Stimulated activated CD8-positive, alpha-beta memory T cell treated with anti-CD3 and anti-CD28 coated beads, Interleukin-15, amount 100 ng/mL, for 1 hour (primary cell): Measurements from ENCODE around the gene NAA80.
"Not testable (repeated sequence)": the region's sequence is repeated elsewhere in the genome, so short reads cannot be mapped to it uniquely, and the experiment has no call there.

Experiments
- DNase-seq: peaks from one replicate; pipeline ENCODE4 v3.0.0-alpha.2; 2020; ENCODE audit warnings: low read depth

The NAA80 gene

DNA sequence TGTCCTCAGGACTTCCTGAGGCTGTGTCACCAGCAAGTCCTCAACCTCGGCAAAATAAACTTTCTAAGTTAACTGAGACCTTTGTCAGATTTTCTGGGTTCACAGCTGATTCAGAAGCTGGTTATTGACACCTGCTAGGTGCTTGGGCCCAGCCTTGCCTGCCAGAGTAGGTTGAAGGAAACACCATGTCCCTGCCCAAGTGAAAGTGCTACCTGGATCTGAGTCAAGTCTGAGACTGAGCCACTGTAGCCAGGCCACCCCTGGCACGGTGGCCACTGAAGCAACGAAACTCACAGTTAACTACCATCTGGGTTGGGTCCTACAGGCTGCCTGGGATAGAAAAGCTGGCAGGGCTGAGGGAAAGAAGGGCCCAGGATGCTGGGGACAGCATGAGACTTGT, 15.1 kb upstream of the NAA80 start:
- DNase-seq = no peak

GRCh38 chr3:50312041-50312440, 12.8 kb upstream of the NAA80 start:
- not testable (repeated sequence) for DNase-seq

- no peak for DNase-seq
These were observed 5.4 kb upstream of the NAA80 start for GRCh38 chr3:50304601-50305000.

- no peak for DNase-seq
These were observed 4.0 kb upstream of the NAA80 start, which contains the start of gene HYAL1 for GRCh38 chr3:50303013-50303815. Gene HYAL1, minus strand, starts transcription at chr3:50303574. Its CDS starts 618 bp downstream, at chr3:50302956.

GRCh38 chr3:50302095-50303012, 3.1 kb upstream of the NAA80 start:
- no peak for DNase-seq

DNA sequence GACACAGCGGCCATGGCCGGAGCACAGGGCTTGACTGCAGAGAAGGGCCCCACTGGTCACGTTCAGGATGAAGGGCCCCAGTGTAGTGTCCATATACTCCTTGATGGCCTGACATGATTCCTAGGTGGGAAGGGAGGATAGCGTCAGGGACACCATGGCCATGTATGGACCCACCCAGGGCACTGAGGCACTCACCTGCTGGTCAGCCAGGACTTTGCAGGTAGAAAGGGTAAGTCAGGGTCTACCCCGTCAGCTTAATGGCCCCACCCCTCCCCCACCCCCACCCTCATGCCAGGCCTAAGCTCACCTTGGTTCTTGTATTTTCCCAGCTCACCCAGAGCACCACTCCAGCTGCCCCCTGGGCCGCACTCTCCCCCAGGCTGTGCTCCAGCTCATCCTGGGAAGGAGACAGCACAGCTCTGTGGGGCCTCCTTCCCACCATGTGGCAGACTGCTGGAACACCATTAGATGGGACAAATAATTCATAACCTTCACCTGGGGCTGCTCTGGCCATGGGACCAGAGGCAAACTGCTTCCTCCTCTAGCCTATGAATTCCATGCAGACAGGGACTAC, 1.6 kb upstream of the NAA80 start:
- no peak for DNase-seq

DNA sequence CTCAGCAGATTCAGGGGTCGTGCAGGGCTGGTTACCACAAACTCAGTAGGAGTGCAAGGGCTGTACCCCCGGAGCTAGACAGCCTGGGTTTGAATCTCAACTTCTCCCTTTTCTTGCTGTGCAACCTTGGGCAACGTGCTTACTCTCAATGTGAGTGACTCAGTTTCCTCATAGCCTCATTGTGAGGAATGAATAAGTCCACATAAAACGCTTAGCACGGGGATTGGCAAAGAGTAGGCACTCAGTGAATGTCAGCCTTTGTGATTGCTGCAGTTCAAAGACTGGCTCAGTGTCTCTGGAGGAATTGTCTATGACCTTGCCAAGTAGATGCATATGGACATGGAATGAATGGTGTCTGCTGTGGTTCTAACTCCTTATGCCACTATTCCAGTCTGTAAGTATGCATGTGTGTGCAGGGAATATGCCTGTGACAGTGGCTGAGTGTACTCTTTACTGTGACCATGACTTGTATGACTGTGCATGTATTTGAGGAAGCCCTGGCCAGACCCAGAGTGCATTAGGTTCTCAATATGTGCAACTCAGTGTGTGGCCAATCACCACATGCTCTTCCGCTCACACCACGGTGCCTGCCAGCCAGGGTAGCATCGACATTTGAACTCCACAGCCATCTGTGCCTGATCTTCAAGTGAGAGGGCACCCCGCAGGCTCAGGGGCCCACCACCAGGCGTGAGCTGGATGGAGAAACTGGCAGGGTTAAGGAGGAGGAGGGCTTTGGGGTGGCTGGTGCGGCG, 900 bp upstream of the NAA80 start:
- no peak for DNase-seq

GRCh38 chr3:50299638-50299928, 378 bp upstream of the NAA80 start:
- DNase-seq = no peak

DNA sequence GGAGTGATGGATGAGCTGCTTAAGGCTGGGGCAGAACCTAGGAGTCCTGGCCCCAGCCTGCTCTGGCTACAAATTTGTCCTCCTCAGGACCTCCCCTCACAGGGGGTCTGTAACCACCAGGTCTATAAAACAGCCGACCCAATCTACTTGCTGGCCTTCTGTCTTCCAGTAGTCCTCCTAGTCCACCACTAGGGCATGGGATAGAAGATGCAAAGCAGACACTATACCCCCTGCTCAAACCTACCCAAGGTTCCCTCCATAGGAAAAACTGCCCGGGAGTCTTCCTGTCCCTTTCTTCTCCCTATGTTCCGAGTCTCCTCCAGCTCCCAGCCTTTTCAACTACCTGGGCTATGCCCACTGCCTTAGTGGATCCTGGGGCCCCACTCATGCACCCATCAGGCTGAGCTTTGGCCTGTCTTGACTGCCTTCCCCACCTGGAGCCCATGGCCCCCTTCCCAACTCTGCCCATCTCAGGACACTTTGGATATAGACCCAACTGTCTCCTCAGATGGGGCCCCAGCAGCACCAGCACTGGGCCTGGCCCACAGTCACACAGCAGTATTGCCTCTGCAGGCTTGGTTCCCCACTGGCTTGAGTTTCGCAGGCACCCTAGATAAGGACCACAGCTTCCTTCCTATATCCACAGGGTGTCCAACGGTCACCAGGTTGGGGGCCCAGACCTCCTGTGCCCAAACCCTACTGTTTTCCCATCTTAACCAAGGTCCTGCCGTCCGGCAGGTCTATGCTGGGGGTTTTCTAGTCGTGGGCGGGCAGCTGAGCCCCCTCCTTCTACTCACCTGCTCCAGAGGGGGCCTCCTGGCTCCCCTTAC, 1.1 kb downstream of the NAA80 start:
- no peak for DNase-seq

GRCh38 chr3:50297384-50297775, 1.8 kb downstream of the NAA80 start:
- no peak for DNase-seq

- no peak for DNase-seq
These were observed 2.4 kb downstream of the NAA80 start for GRCh38 chr3:50296721-50297383.

DNA sequence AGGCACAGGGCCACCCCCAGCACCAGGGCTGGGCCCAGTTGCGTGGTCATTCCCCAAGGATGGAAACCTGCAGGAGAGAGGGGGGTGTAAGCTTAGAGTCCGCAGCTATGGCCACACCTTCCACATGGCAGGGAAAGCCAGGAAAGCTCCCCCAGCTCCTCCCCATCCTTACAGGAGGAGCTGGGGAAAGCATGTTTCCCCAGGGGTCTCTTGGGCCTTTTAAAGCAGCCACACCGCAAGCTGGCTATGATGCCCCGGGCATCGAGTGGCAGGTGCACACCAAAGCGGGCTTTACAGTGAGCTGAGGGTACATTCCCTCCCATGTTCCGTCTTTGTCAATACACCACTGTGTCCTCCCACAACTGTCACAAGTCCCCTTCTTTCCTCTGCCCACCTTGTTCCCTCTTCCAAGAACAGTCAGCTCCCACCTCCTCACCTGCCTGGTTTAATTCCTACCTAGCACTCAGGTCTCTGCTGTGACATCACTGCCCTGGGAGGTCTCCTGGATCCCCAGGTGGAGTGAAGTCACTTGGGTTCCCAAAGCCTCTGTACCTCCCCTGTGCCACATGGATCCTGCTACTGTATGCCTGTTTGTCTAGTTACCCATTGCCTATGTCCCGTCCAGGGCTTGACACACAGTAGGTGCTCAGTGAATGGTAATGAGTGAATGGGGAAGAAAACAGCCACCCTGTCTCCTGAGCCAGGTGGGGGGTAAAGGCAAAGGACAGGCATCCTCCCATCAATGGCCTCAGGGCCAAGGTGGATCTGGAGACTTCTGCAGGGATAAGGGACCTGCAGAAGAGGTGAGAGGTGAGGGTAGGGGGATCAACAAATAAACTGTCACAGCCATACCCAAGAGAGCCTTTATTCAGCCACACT, 3.4 kb downstream of the NAA80 start:
- DNase-seq = no peak

DNA sequence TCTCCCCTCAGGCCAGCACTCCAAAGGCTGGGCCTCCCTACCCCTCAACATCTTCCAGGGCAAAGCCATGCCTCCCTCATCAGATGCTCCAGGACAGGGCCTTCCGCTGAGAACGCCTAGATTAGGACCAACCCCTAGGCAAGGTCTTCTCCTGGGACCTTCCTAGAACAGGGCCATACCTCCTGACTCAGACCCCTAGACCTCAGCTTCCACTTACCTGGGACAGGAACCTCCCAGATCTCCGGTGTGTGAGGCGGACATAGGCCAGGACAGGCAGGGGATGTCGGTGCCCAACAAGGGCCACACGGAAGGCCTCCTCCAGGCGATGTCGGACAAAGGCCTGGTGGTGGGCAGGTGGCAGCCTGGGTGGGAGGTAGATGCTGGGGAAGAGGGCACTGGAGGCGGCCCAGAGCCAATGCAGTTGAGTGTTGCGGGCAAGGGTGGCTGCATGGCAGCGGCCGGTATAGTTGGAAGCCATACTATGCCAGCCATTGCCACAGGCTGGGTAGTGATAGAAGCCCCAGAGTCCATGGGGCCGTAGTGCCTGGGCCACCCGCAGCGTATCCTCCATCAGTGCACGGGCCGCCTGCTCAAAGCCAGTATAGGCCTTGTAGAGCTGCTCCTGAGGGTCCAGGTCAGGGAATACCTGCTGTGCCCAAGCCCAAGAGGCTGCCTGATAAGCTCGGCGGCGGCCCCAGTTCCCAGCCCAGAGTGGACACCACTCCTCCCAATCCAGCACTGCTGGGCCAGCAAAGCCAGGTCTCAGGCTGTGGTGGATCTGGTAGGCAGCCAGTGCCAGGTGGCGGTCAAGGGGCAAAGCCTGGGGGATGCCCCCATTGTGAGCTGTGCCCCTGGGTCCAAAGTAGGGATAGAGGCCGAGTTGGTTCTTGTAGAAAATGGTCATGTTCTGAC, 4.5 kb downstream of the NAA80 start:
- no peak for DNase-seq

- no peak for DNase-seq
These were observed 5.1 kb downstream of the NAA80 start for GRCh38 chr3:50294089-50294488.

DNA sequence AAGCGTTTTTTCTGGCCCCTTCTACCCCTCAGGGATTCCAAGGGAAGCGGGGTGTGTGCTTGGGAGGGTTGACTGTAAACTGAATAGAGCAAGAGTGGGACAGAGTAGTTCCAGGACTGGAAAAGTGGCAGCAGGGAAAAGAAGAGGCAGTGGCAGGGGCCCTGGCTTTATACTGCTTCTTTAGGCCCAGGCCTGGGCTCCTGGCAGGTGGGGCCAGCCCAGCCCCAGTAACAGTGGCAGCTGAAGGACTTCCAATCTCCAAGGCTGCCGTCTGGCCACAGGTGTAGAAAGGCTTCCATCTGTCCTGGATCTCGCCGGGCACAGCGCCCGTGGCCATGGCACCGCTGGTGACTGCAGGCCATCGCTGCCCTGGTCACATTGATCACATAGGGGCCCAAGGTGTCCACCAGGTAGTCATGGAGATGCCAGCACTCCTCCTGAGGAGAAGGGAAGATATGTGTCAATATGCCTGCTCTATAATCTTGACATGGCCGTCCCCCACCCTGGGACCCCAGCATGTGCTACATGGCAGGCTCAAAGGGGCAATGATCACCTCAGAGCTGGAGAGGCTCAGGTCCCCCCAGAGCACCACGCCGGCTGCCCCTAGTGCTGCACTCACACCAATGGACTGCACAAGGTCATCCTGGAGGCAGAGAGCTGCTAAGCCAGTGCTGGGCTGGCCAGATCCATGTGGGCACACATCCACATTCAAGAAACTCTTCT, 6.0 kb downstream of the NAA80 start:
- DNase-seq = no peak

- peak; percentile 85 for DNase-seq
These were observed 6.8 kb downstream of the NAA80 start, which contains the start of gene IFRD2 for GRCh38 chr3:50292159-50293078. Gene IFRD2, minus strand, starts transcription at chr3:50292429. Its CDS starts 155 bp downstream, at chr3:50292274.

DNA sequence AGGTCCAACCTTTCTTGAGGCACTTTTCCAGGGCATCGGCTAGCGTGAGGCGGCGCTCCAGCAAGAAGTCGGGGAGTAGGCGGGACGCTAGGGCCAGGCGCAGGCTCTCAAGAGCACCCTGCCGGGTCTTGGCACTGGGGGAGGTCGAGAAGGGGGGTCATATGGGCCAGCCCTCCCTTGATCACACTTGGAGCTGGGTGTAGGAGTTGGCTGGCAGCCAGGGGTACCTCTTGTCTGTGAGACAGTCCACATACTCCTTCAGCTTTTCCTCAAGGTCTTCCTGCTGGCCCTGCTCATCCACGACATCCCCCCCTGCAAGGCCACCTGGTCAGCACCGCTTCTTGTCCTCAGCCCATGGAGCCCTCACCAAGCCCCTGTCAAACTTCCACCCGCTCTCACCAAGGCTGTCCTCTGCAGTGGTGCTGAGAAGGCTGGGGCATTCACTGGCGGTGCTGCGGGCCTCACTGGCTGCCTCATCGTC, 9.0 kb downstream of the NAA80 start:
- no peak for DNase-seq
